ENCODE measurements around the gene GXYLT1.

GRCh38 chr12:42173961-42174521 is 29.4 kb upstream of the GXYLT1 start:
- no peak for TF ChIP-seq CTCF (IDR thresholded peaks at IDR 0.05)
- no peak for TF ChIP-seq POLR2A (IDR thresholded peaks at IDR 0.05)
